GM12892 (cell line): Measurements from ENCODE around the gene COPB1.

Experiments used
- DNase-seq: peaks from one replicate; pipeline ENCODE4 v3.0.0; 2011; ENCODE audit not compliant: insufficient read length
- FAIRE-seq: peaks from 2 replicates; lab custom pipeline; 2011; peaks lifted over from hg19 to GRCh38; lab: Jason Lieb, UNC
- POLR2A ChIP-seq: IDR thresholded peaks from 2 replicates; pipeline ENCODE4 v1.6.1; 2011; ENCODE audit warnings: low read depth, low read length, control low read depth
- POLR2AphosphoS5 ChIP-seq: IDR thresholded peaks from 2 replicates; pipeline ENCODE4 v1.6.1; 2011; ENCODE audit warnings: low read depth, low read length, control low read depth
- TAF1 ChIP-seq: IDR thresholded peaks from 2 replicates; pipeline ENCODE4 v1.6.1; 2011; ENCODE audit warnings: low read depth, mild to moderate bottlenecking, control low read depth, low read length, borderline replicate concordance

COPB1 gene

DNA sequence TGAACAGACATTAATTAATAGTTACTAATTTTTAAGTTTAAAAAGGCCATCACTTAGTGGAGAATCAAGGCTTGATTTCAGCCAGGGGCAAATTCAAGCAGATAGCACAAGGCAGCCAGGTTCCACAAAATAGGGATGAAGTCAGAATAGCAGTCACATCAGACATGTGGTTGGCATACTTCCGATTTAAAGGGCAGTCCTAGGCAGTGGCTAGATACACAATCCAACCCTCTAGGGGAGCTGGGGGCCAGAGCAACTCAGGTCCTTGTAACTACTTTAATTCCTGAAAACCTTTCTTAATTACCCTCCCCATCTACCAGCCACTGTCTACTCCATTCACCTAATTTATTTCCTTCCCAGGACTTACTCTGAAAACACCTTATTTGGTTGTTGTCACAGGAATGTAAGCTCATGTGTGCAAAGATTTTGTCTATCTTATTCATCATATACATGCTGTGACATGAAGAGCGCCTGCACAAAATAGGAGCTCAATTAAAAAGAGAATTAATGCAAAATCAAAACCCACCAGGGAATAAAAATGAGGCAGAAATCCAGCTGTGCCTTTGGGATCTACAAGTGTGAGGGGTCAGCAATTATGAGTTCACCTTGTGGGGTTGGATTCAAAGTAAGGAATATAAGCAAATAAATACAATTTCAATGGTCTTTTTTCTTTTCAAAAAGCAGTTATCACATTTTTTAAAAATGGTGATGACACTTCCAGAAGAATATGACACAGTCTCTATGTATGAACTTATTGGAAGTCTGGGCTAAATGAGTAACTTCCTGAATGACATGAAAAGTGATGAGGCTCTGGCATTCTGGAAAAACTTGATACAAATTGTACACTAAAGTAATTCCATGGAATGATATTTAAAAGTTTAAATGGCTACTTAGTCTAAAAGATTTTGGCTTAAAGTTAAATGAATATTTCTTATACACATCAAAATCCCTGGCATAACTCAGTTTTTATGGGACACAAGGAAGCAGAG, 53.8 kb downstream of the COPB1 start:
- no peak for DNase-seq
- TF ChIP-seq TAF1 = no peak
- TF ChIP-seq POLR2AphosphoS5 = no peak
- no peak for TF ChIP-seq POLR2A
- FAIRE-seq = no peak

DNA sequence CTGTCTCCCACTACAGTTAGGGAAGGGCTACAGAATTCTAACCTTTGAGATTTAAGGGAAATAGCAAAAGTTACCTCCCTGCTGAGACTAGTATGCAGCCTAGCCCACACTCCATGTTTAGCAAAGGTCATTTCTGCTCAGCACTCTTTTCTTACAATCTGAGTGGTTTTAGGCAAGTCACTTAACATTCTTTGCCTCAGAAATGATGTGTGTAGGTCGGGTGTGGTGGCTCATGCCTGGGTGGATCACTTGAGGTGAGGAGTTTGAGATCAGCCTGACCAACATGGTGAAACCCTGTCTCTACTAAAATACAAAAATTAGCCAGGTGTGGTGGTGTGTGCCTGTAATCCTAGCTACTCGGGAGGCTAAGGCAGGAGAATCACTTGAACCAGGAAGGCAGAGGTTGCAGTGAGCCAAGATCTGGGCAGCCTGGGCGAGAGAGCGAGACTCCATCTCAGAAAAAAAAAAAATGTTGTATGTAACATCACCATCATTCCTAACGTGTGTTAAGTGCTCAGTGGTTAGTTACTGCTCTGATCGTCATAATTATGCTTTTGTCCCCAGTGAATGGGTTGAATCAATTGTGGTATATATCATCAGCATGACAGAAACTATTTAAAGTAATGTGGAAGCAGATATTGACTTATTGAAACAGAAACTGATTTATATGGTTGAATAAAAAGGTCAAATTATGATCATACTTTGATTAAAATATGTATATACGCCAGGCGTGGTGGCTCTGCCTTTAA, 55.0 kb downstream of the COPB1 start:
- TF ChIP-seq POLR2A (no peak), POLR2AphosphoS5 (no peak), TAF1 (no peak)
- FAIRE-seq = no peak
- DNase-seq = no peak

- DNase-seq = no peak
- no peak for FAIRE-seq
- TF ChIP-seq TAF1 (no peak), POLR2AphosphoS5 (no peak), POLR2A (no peak)
Observed at GRCh38 chr11:14443638-14444037, 56.0 kb downstream of the COPB1 start.

- no peak for FAIRE-seq
- no peak for DNase-seq
- TF ChIP-seq TAF1 = no peak
- no peak for TF ChIP-seq POLR2A
- no peak for TF ChIP-seq POLR2AphosphoS5
Observed at GRCh38 chr11:14435717-14436512, 63.7 kb downstream of the COPB1 start.

DNA sequence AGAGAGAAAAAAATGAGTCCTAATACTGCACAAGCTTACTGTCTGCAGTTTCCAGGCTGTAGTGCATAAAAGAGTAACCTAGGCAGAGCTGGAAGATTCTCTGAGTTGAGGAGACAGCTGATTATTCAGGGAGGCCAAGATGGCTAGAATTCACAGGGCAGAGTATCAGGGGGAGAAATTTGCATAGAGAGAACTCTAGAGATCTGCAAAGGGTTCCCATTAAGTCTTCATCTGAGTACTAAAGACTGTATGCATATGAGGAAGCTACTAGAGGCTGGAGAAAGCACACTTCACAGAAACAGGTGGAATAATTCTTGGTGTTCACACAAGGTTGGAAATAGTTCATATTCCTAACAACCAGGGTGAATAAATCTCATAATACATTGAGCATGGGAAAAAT, 74.0 kb downstream of the COPB1 start:
- DNase-seq (no peak), FAIRE-seq (no peak)
- no peak for TF ChIP-seq POLR2A
- no peak for TF ChIP-seq POLR2AphosphoS5
- TF ChIP-seq TAF1 = no peak

DNA sequence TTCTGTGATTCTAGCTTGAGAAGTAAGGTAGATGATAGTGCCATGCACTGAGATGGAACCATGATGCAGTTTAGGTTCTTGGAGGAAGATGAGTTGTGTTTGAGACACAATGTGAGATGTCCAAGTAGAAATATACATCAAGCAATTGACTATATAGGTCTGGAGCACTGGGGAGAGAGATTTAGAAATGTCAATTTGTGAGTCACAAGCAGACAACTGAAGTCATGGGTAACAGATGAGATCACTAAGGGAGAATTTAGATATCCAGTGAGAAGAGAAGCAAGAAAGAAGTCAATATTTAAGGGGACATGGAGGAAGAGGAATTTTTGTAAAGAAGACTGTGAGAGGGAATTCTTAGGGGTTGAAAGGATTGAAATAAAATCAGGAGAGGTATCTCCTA, 75.5 kb downstream of the COPB1 start:
- TF ChIP-seq POLR2A = no peak
- TF ChIP-seq POLR2AphosphoS5 = no peak
- TF ChIP-seq TAF1 = no peak
- DNase-seq (no peak), FAIRE-seq (no peak)

- no peak for FAIRE-seq
- no peak for DNase-seq
Observed at GRCh38 chr11:14423633-14424032, 76.0 kb downstream of the COPB1 start.

GRCh38 chr11:14422814-14423182, 76.8 kb downstream of the COPB1 start:
- TF ChIP-seq TAF1 (no peak), POLR2A (no peak), POLR2AphosphoS5 (no peak)
- FAIRE-seq = no peak
- DNase-seq = no peak

More at GRCh38 chr11:14423633-14424032, 76.0 kb downstream of the COPB1 start:
- no peak for TF ChIP-seq POLR2A
- TF ChIP-seq POLR2AphosphoS5 = no peak
- no peak for TF ChIP-seq TAF1

DNA sequence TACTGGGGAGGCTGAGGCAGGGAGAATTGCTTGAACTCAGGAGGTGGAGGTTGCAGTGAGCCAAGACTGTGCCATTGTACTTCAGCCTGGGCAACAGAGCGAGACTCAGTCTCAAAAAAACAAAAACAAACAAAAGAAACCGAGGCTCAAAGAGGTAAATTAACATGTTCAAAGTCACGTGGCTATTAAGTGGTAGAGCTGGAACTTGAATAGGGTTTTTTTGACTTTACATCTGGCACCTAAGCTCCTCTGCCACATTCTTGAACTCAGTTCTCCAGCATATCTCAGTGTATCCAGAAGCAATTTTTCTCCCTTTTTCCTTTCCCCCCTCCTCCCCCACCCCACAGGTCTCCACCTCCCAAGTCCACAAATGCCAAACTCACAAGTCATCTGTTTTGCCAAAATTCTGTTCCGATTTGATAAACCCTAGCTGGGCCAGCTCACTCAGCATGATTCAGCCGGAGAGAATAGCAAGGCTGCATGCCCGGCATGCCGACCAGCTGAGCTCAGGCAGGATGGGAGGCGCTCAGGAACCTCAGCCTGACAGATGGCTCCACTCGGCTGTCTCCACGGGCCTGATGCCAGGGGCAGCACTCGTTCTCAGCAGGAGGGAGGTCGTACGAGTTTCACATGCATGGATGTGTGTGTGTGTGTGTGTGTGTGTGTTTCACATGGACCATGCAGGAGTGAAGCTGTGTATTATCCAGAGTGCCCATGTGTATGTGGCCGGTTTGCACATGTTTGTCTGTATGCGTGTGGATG, 77.4 kb downstream of the COPB1 start:
- TF ChIP-seq TAF1 = no peak
- FAIRE-seq = peak; percentile 44
- no peak for DNase-seq

- DNase-seq = no peak
Observed at GRCh38 chr11:14420223-14420622, 79.4 kb downstream of the COPB1 start.

More at GRCh38 chr11:14420223-14420622, 79.4 kb downstream of the COPB1 start:
- TF ChIP-seq TAF1 = no peak
- no peak for TF ChIP-seq POLR2AphosphoS5
- TF ChIP-seq POLR2A = no peak
- no peak for FAIRE-seq
